OCI-LY3 (cell line): ENCODE data around the gene NPHP3.
"Not testable (repeated sequence)": the region's sequence is repeated elsewhere in the genome, so short reads cannot be mapped to it uniquely, and the experiment has no call there.

Experiments
- EZH2phosphoT487 ChIP-seq: fragments of 200-600 bp; shearing (Covaris generic); IDR thresholded peaks from 2 replicates; pipeline ENCODE4 v1.6.1; 2018; ENCODE audit warnings: antibody characterized with exemption, mixed run types, low read depth
- TF ChIP-seq, protein P1 (sequence below): fragments of 200-600, 300-600 bp; sonication (generic); IDR thresholded peaks from 2 replicates; pipeline ENCODE4 v1.5.1; 2014; ENCODE audit warnings: antibody characterized with exemption, low read length, low read depth

DNA sequence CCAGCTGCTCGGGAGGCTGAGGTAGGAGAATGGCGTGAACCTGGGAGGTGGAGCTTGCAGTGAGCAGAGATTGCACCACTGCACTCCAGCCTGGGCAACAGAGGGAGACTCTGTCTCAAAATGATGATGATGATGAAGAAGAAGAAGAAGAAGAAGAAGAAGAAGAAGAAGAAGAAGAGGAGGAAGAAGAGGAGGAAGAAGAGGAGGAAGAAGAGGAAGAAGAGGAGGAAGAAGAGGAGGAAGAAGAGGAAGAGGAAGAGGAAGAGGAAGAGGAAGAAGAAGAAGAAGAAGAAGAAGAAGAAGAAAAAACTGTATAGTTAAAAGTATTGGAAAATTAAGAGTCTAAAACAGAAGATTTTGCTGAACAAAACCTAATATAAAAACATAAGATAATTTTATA, 80.8 kb downstream of the NPHP3 start:
- TF ChIP-seq, protein P1, sequence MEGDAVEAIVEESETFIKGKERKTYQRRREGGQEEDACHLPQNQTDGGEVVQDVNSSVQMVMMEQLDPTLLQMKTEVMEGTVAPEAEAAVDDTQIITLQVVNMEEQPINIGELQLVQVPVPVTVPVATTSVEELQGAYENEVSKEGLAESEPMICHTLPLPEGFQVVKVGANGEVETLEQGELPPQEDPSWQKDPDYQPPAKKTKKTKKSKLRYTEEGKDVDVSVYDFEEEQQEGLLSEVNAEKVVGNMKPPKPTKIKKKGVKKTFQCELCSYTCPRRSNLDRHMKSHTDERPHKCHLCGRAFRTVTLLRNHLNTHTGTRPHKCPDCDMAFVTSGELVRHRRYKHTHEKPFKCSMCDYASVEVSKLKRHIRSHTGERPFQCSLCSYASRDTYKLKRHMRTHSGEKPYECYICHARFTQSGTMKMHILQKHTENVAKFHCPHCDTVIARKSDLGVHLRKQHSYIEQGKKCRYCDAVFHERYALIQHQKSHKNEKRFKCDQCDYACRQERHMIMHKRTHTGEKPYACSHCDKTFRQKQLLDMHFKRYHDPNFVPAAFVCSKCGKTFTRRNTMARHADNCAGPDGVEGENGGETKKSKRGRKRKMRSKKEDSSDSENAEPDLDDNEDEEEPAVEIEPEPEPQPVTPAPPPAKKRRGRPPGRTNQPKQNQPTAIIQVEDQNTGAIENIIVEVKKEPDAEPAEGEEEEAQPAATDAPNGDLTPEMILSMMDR: not testable (repeated sequence)
- TF ChIP-seq EZH2phosphoT487: not testable (repeated sequence)
